ENCODE data around the gene TCEA3. TPM values are rescaled to one million over a fixed set of nuclear protein-coding genes. Genes with fewer than 3 reads are reported as not detected.

The TCEA3 gene
- total and polyA plus RNA-seq, 7 donors, result 26.9 to 222 (median 66.2) TPM

GRCh38 chr1:23453455-23454000, 29.0 kb upstream of the TCEA3 start:
- Histone ChIP-seq H3K9me3 (no peaks in the 10 kb centered on the region), H3K36me3 (peaks cover 0 to 41% (median 9%) of the 10 kb centered on the region in 4 donors), H3K4me1 (peaks cover 0 to 17% (median 14%) of the 10 kb centered on the region in 4 donors), H3K4me3 (no peak overlapping the region), H3K27me3 (no peaks in the 10 kb centered on the region), H3K27ac (no peak overlapping the region)
- 94% methylated on average over 3 of the region's 3 CpGs for WGBS, 2 donors
- TF ChIP-seq CTCF (IDR thresholded peaks at IDR 0.05) (no peak), EP300 (IDR thresholded peaks at IDR 0.05) (no peak), POLR2AphosphoS5 (IDR thresholded peaks at IDR 0.05) (no peak), POLR2A (IDR thresholded peaks at IDR 0.05) (no peak)
- intact Hi-C loops (cut with DNase I), result no loop called here
- no peak for DNase-seq

- intact Hi-C loops (cut with DNase I), result no loop called here
- DNase-seq, result peak; percentile 75
- peaks cover 0 to 47% (median 9%) of the 10 kb centered on the region in 4 donors for H3K36me3 ChIP-seq
- H3K9me3 ChIP-seq, result no peaks in the 10 kb centered on the region
- TF ChIP-seq POLR2A (IDR thresholded peaks at IDR 0.05), result no peak
- no peak for TF ChIP-seq EP300 (IDR thresholded peaks at IDR 0.05)
- TF ChIP-seq POLR2AphosphoS5 (IDR thresholded peaks at IDR 0.05), result peak in 1 of 4 donors; percentile 7
- no peak for TF ChIP-seq CTCF (IDR thresholded peaks at IDR 0.05)
- peak overlapping the region; percentile 39 to 61 (median 55) for H3K27ac ChIP-seq
- no peak overlapping the region for H3K4me3 ChIP-seq
- 6 to 21% methylated on average over 5 of the region's 5 CpGs for WGBS, 2 donors
- peaks cover 0 to 17% (median 14%) of the 10 kb centered on the region in 4 donors for H3K4me1 ChIP-seq
- H3K27me3 ChIP-seq, result no peaks in the 10 kb centered on the region
These were observed 27.5 kb upstream of the TCEA3 start for GRCh38 chr1:23452011-23452411.

- TF ChIP-seq EP300 (IDR thresholded peaks at IDR 0.05) (no peak), CTCF (IDR thresholded peaks at IDR 0.05) (no peak), POLR2A (IDR thresholded peaks at IDR 0.05) (no peak), POLR2AphosphoS5 (IDR thresholded peaks at IDR 0.05) (no peak)
- intact Hi-C loops (cut with DNase I), result no loop called here
- Histone ChIP-seq H3K4me3 (no peak overlapping the region), H3K36me3 (peaks cover 0 to 47% (median 9%) of the 10 kb centered on the region in 4 donors), H3K4me1 (peaks cover 0 to 17% (median 14%) of the 10 kb centered on the region in 4 donors), H3K27me3 (no peaks in the 10 kb centered on the region), H3K9me3 (no peaks in the 10 kb centered on the region), H3K27ac (peak overlapping the region in 3 of 4 donors; percentile 54 to 61 (median 56))
- DNase-seq, result no peak
- 5 to 45% methylated on average over 1 of the region's 1 CpG for WGBS, 2 donors
These were observed 26.9 kb upstream of the TCEA3 start for GRCh38 chr1:23451441-23451840.

GRCh38 chr1:23450894-23451293, 26.3 kb upstream of the TCEA3 start:
- H3K4me1 ChIP-seq, result peaks cover 0 to 17% (median 14%) of the 10 kb centered on the region in 4 donors
- DNase-seq, result no peak
- no peaks in the 10 kb centered on the region for H3K27me3 ChIP-seq
- H3K27ac ChIP-seq, result no peak overlapping the region
- no peak overlapping the region for H3K4me3 ChIP-seq
- WGBS, 2 donors, result 86 to 87% methylated on average over 4 of the region's 4 CpGs
- peaks cover 0 to 47% (median 9%) of the 10 kb centered on the region in 4 donors for H3K36me3 ChIP-seq
- no peak for TF ChIP-seq POLR2A (IDR thresholded peaks at IDR 0.05)
- TF ChIP-seq POLR2AphosphoS5 (IDR thresholded peaks at IDR 0.05), result no peak
- no peak for TF ChIP-seq CTCF (IDR thresholded peaks at IDR 0.05)
- TF ChIP-seq EP300 (IDR thresholded peaks at IDR 0.05), result no peak
- intact Hi-C loops (cut with DNase I), result no loop called here
- no peaks in the 10 kb centered on the region for H3K9me3 ChIP-seq

GRCh38 chr1:23449958-23450357, 25.4 kb upstream of the TCEA3 start:
- peaks cover 0 to 17% (median 14%) of the 10 kb centered on the region in 4 donors for H3K4me1 ChIP-seq
- H3K36me3 ChIP-seq, result peaks cover 0 to 42% (median 8%) of the 10 kb centered on the region in 4 donors
- 34 to 74% methylated on average over 4 of the region's 4 CpGs for WGBS, 2 donors
- H3K27ac ChIP-seq, result peak overlapping the region in 1 of 4 donors; percentile 40
- TF ChIP-seq POLR2A (IDR thresholded peaks at IDR 0.05), result no peak
- H3K9me3 ChIP-seq, result no peaks in the 10 kb centered on the region
- peak; percentile 89 for DNase-seq
- H3K4me3 ChIP-seq, result no peak overlapping the region
- intact Hi-C loops (cut with DNase I), result no loop called here
- no peaks in the 10 kb centered on the region for H3K27me3 ChIP-seq

All from sigmoid colon (tissue), 7 donors.